Lower leg skin (tissue), 4 donors: Measurements from ENCODE around the gene ACTG1. TPM values are rescaled to one million over a fixed set of nuclear protein-coding genes. Genes with fewer than 3 reads are reported as not detected.

ENCODE experiments used
- DNase-seq, 2 donors: peaks; one replicate each; pipeline ENCODE4 v3.0.0-alpha.2; 2019; ENCODE audit warnings: low spot score in 2 of 2
- H3K4me3 ChIP-seq: fragments of 200-600 bp; sonication (generic); 2 replicates; pipeline ENCODE4 v1.5.1; 2017; ENCODE audit warnings: mild to moderate bottlenecking, low read depth; ENCODE audit not compliant: poor library complexity, severe bottlenecking
- POLR2A ChIP-seq, 2 donors: fragments of 450-650 bp; IDR thresholded peaks; one replicate each; pipeline ENCODE4 v1.6.1; 2016 to 2017; ENCODE audit warnings: antibody characterized with exemption in 2 of 2, mild to moderate bottlenecking in 1 of 2, moderate library complexity in 1 of 2
- WGBS, 2 donors: methylation state at CpG; one replicate each; pipeline ENCODE4 v1.1.5; 2018; 5-methylcytosine and 5-hydroxymethylcytosine counted together
- intact Hi-C: fragments of 100-400 bp; cut with DNase I; formaldehyde crosslinking; loops from one replicate; pipeline ENCODE4 v1.15.0; 2023; ENCODE audit warnings: low total_unique reads
- total RNA-seq, 4 donors: library from RNA; depleted of rRNA; stranded (reverse); fragments of >200 nt; gene quantifications; one replicate each; pipeline ENCODE4 v1.1.0, GENCODE V29; 2016
- TF ChIP-seq, protein P1 (sequence below), 3 donors: fragments of 450-650 bp; IDR thresholded peaks; one replicate each; pipeline ENCODE4 v1.5.1; 2016; ENCODE audit warnings: antibody characterized with exemption in 3 of 3, mild to moderate bottlenecking in 3 of 3, moderate library complexity in 2 of 3

Gene ACTG1
- total RNA-seq, 4 donors from 2014 or later: 3,349 to 4,521 (median 4,085) TPM

DNA sequence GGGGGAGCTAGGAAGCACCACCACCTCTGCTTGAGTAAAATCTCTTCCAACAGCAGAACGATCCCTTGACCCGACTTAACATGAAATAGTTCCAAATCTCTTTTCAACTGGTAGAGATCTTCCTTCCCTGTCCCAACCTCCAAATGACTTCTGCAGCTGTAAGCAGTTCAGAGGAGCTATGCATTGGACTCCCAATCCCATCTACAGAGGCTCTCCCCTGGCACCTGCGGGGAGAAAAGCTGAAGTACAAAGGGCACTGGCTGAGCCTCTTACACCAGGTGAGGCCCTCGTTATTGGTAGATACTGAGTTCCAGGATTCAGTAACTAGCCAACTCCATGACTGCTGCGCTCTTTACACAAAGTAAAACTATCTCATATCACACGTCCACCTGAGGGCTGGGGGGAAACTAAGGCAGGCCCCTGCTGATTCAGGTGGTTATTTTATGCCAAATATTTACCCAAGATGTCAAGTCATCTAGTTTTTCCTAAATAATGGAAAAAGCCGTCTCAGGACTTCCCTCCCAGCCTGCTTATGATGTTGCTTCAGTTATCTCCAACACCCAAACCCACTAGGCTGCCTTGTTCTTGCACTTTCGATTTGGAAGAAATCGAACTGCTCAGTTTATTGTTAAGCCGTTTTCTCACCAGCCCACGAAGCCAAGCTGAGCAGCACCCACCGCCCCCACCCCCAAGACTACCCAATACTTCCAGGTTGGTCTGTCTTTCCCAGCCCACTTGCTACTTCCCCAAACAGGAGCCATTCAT, 3.2 kb downstream of the ACTG1 start:
- DNase-seq: no peak
- WGBS, 2 donors: 19 to 22% methylated on average over 12 of the region's 12 CpGs
- peak overlapping the region; percentile 86 for H3K4me3 ChIP-seq
- intact Hi-C loops: no loop called here
- no peak for TF ChIP-seq POLR2A (IDR thresholded peaks at IDR 0.05)
- TF ChIP-seq, protein P1, sequence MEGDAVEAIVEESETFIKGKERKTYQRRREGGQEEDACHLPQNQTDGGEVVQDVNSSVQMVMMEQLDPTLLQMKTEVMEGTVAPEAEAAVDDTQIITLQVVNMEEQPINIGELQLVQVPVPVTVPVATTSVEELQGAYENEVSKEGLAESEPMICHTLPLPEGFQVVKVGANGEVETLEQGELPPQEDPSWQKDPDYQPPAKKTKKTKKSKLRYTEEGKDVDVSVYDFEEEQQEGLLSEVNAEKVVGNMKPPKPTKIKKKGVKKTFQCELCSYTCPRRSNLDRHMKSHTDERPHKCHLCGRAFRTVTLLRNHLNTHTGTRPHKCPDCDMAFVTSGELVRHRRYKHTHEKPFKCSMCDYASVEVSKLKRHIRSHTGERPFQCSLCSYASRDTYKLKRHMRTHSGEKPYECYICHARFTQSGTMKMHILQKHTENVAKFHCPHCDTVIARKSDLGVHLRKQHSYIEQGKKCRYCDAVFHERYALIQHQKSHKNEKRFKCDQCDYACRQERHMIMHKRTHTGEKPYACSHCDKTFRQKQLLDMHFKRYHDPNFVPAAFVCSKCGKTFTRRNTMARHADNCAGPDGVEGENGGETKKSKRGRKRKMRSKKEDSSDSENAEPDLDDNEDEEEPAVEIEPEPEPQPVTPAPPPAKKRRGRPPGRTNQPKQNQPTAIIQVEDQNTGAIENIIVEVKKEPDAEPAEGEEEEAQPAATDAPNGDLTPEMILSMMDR (IDR thresholded peaks at IDR 0.05): no peak

DNA sequence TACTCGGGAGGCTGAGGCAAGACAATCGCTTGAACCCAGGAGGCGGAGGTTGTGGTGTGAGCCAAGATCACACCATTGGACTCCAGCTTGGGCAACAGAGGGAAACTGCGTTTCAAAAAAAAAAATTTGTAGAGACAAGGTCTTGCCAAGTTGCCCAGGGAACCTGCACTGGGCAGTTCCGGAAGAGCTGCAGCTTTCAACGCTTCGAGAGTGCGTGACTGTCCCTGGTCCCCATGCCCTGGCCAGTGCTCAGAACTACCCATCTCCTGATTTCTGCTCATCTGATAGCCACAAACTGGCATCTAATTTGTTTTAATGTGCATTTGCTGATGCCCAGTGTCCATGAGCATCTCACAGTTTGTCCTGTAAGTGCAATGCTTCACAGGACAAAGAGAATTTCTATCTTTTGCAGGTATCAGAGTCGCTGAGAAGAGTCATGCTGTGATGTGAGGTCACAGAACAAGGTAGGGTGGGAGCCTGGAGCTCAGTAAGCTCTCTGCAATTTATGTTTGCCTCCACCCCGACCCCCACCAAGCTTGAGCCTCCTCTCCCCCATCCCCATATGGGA, 3.9 kb downstream of the ACTG1 start:
- H3K4me3 ChIP-seq: no peak overlapping the region
- intact Hi-C loops: no loop called here
- DNase-seq: no peak
- no peak for TF ChIP-seq POLR2A (IDR thresholded peaks at IDR 0.05)
- TF ChIP-seq, protein P1 (IDR thresholded peaks at IDR 0.05): no peak
- 50 to 58% methylated on average over 10 of the region's 10 CpGs for WGBS, 2 donors

DNA sequence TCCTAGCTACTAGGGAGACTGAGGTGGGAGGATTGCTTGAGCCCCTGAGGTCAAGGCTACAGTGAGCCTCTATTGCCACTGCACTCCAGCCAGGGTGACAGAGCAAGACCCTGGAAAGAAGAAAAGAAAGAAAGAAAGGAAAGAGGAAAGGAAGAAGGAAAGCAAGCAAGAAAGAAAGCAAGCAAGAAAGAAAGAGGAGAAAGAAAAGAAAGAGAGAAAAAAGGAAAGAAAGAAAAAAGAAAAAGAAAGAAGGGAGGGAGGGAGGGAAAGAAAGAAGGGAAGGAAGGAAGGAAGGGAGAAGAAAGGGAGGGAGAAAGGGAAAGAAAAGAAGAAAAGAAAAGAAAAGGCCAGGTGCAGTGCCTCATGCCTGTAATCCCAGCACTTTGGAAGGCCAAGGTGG, 9.0 kb downstream of the ACTG1 start:
- H3K4me3 ChIP-seq: no peak overlapping the region
- TF ChIP-seq, protein P1 (IDR thresholded peaks at IDR 0.05): no peak
- no peak for TF ChIP-seq POLR2A (IDR thresholded peaks at IDR 0.05)
- intact Hi-C loops: no loop called here
- DNase-seq: no peak

DNA sequence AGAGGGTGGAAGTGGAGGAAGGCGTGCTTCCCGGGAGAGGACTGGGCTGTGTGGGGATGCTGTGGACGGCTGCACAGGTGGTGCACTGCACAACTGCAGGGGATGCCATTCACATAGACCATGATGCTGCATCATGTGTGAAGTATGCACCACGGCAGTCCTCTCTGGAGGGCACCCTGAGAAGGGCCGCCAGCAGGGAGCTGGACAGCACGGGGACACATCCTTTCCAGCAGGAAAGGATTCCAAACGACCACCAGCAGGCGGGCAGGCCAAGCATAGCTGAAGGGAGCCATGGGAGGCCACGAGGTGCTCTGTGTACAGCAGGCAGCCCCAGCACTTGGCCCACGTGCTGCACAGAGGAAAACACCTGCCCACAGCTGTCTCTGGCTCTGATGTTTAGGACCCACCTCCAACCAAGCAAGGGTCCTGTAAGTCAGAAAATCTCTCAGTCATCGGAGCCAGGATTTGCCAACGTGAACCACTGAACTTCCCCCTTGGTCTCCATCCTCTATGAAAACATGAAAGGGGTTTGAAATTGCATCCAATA, 10.1 kb downstream of the ACTG1 start:
- TF ChIP-seq, protein P1 (IDR thresholded peaks at IDR 0.05): no peak
- TF ChIP-seq POLR2A (IDR thresholded peaks at IDR 0.05): no peak
- intact Hi-C loops: no loop called here
- H3K4me3 ChIP-seq: no peak overlapping the region
- 63 to 74% methylated on average over 12 of the region's 12 CpGs for WGBS, 2 donors
- DNase-seq: no peak

DNA sequence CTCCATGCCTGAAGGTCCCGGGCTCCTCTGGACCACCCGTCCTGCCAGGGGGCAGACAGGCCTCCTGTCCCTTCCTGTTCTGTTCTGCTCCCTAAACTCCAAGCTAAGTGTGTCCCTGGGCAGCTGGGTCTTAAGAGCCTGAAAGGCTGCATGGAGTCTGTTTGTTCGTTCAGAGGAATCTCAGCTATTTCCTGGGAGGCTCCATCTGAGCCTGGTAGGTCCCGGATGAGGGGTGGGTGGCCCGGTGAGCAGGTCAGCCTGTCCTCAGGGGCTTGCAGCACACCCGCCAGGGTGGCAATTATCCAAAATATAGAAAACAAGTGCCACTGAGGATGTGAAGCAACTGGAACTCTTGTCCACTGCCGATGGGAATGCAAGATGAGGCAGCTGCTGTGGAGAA, 12.6 kb downstream of the ACTG1 start:
- 45 to 56% methylated on average over 7 of the region's 7 CpGs for WGBS, 2 donors
- DNase-seq: no peak
- intact Hi-C loops: no loop called here
- no peak for TF ChIP-seq POLR2A (IDR thresholded peaks at IDR 0.05)
- TF ChIP-seq, protein P1 (IDR thresholded peaks at IDR 0.05): no peak
- H3K4me3 ChIP-seq: no peak overlapping the region
